HepG2 (cell line): Measurements from ENCODE around the gene SASH3. TPM values are rescaled to one million over a fixed set of nuclear protein-coding genes. Genes with fewer than 3 reads are reported as not detected.

Source experiments
- FOXA1 ChIP-seq, 2 experiments: fragments of 450-650 bp in 1 of 2; sonication (generic) in 1 of 2; formaldehyde crosslinking in 1 of 2; IDR thresholded peaks; 2 replicates each; pipeline versions ENCODE4 v1.4.0 to v1.6.1; 2016 to 2020; ENCODE audit warnings: missing genetic modification reagents in 1 of 2
- ZMYM3 ChIP-seq: sonication (generic); formaldehyde crosslinking; IDR thresholded peaks from 2 replicates; pipeline ENCODE4 v1.5.1; 2020; ENCODE audit warnings: mild to moderate bottlenecking, missing genetic modification reagents
- polyA plus RNA-seq, 8 experiments: library from polyadenylated mRNA; depleted of rRNA in 3 of 8; stranded (reverse) in 7 of 8; unstranded in 1 of 8; fragments of >200 nt; fragmentation: Illumina TruSeq in 4 of 8; extraction: Trizol in 4 of 8; gene quantifications; 2 replicates each; pipeline versions ENCODE4 v1.2.1 to v1.2.3, GENCODE V29; 2011 to 2016; ENCODE audit warnings: low read depth in 4 of 8, missing spikeins in 1 of 8, mixed read lengths in 1 of 8; ENCODE audit not compliant: insufficient read depth in 1 of 8
- small RNA-seq, 3 experiments: library from RNA; depleted of rRNA; stranded (forward); fragments of <200 nt; gene quantifications; one replicate each; pipeline ENCODE3, GENCODE V24; 2012; ENCODE audit warnings: low read depth in 2 of 3, low replicate concordance in 1 of 3; ENCODE audit not compliant: insufficient read length in 3 of 3, insufficient read depth in 2 of 3
- total RNA-seq, 5 experiments: library from RNA; depleted of rRNA; stranded (reverse); fragments of >200 nt; fragmentation: Illumina TruSeq; extraction: Trizol; gene quantifications; 2 replicates each; pipeline ENCODE4 v1.2.3, GENCODE V29; 2016; ENCODE audit warnings: low read depth in 1 of 5
- TF ChIP-seq, protein P1 (sequence below): conservative IDR thresholded peaks from 2 replicates; pipeline ENCODE4 v1.6.1; 2018; ENCODE audit warnings: missing genetic modification reagents

Gene SASH3
- total and polyA plus RNA-seq, 2 of the 13 experiments (the other 11 are each of a cell fraction or from before 2014, with no cell fraction given), result 0.08 TPM; not detected in 1

DNA sequence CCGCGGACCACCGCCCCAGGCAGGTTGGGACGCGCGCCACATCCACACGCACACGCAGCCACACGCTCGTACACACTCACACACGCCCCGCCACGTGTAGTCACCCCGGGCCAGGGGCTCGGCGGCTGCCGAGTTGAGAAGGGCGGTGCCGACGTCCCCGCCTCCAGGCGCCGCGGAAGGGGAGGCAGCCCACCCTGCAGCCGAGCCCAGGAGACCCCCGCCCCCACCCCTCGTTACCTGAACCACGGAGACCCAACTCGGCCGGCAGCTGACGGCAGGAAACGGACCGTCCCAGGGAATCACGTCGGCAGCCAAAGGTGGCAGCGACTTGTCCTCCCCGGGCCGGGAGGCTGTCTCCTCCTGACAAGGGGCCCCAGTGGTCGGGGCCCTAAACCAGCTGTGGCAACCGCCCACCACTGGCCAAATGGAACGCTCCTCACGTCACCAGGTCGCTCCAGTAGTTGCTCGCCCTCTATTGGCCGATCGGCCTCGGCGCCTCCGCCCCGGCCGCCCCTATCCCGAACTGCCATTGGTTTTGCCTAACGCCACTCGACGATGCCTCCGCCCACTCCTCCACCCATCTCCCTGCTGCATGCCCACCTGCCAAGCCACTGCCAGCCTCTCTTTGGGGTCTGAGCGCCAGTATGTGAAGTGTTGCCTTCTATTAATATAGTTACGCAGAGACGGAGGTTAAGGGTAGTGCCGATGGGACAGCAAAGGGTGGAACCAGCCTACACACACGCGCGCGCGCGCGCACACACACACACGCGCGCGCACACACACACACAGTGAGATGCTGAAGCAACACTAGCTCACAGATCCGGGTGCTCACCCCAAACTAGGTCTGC is 63.9 kb downstream of the SASH3 start, which contains the start of gene ZDHHC9 (continued):
- TF ChIP-seq, protein P1, sequence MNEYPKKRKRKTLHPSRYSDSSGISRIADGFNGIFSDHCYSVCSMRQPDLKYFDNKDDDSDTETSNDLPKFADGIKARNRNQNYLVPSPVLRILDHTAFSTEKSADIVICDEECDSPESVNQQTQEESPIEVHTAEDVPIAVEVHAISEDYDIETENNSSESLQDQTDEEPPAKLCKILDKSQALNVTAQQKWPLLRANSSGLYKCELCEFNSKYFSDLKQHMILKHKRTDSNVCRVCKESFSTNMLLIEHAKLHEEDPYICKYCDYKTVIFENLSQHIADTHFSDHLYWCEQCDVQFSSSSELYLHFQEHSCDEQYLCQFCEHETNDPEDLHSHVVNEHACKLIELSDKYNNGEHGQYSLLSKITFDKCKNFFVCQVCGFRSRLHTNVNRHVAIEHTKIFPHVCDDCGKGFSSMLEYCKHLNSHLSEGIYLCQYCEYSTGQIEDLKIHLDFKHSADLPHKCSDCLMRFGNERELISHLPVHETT, result no peak
- no peak for TF ChIP-seq FOXA1 (IDR thresholded peaks at IDR 0.05)
- TF ChIP-seq FOXA1 (CRISPR knock-in tag; IDR thresholded peaks at IDR 0.05), result no peak
- no peak for TF ChIP-seq ZMYM3 (CRISPR knock-in tag)
- TF ChIP-seq, all 625 proteins: peak for 48

Small RNA genes lying within 50 kb of the gene (small RNA-seq; reads per million reads assigned to genes)
- gene RF00017, result 0 reads per million in 3 experiments

Other genes starting within 250 kb of the SASH3 start
- 13.4 and 16.1 TPM in 2 replicates for gene OCRL, start 239.7 kb upstream of the SASH3 start, total RNA-seq (2016; rRNA removed; fragmentation: Illumina TruSeq; extraction: Trizol)
- gene OCRL, start 239.7 kb upstream of the SASH3 start, polyA plus RNA-seq (2011; rRNA removed), result 27.9 and 32.0 TPM in 2 replicates
- 0.02 TPM in 1 of 2 replicates, not detected in the other for gene APLN, start 125.0 kb upstream of the SASH3 start, total RNA-seq (2016; rRNA removed; fragmentation: Illumina TruSeq; extraction: Trizol)
- gene APLN, start 125.0 kb upstream of the SASH3 start, polyA plus RNA-seq (2011; rRNA removed), result 0.17 and 0.26 TPM in 2 replicates
- 0.49 and 1.1 TPM in 2 replicates for gene XPNPEP2, start 41.0 kb upstream of the SASH3 start, total RNA-seq (2016; rRNA removed; fragmentation: Illumina TruSeq; extraction: Trizol)
- gene XPNPEP2, start 41.0 kb upstream of the SASH3 start, polyA plus RNA-seq (2011; rRNA removed), result 1.8 and 3.8 TPM in 2 replicates
- gene ZDHHC9, start 63.9 kb downstream of the SASH3 start, total RNA-seq (2016; rRNA removed; fragmentation: Illumina TruSeq; extraction: Trizol), result 14.5 and 28.3 TPM in 2 replicates
- 51.9 and 53.1 TPM in 2 replicates for gene ZDHHC9, start 63.9 kb downstream of the SASH3 start, polyA plus RNA-seq (2011; rRNA removed)
- 19.0 and 27.4 TPM in 2 replicates for gene UTP14A, start 126.2 kb downstream of the SASH3 start, total RNA-seq (2016; rRNA removed; fragmentation: Illumina TruSeq; extraction: Trizol)
- 6.5 and 7.4 TPM in 2 replicates for gene UTP14A, start 126.2 kb downstream of the SASH3 start, polyA plus RNA-seq (2011; rRNA removed)
- 1.4 and 4.1 TPM in 2 replicates for gene BCORL1, start 202.7 kb downstream of the SASH3 start, total RNA-seq (2016; rRNA removed; fragmentation: Illumina TruSeq; extraction: Trizol)
- gene BCORL1, start 202.7 kb downstream of the SASH3 start, polyA plus RNA-seq (2011; rRNA removed), result 0.67 and 0.71 TPM in 2 replicates